OCI-LY7 (cell line): ENCODE measurements around the gene SLC25A41. TPM values are rescaled to one million over a fixed set of nuclear protein-coding genes. Genes with fewer than 3 reads are reported as not detected.

ENCODE experiments used
- BruUV-seq: library from RNA; stranded (reverse); fragments of 400-500 nt; replicated peaks from 2 replicates; lab custom pipeline; 2021; lab: Mats Ljungman, UMichigan
- CTCF ChIA-PET: fragments of 300-600 bp; sonication (Branson Sonifier 250); formaldehyde crosslinking; loops from one replicate; lab custom pipeline; 2022; ENCODE audit warnings: antibody characterized with exemption; ENCODE audit not compliant: unreplicated experiment; lab: Charles Lee
- POLR2A ChIA-PET: fragments of 300-600 bp; sonication (Branson Sonifier 250); formaldehyde crosslinking; loops from one replicate; lab custom pipeline; 2022; ENCODE audit warnings: antibody characterized with exemption; lab: Charles Lee
- DNase-seq: peaks from one replicate; pipeline ENCODE4 v3.0.0-alpha.2; 2015; ENCODE audit warnings: low spot score
- H2AFZ ChIP-seq: fragments of 200-600 bp; sonication (generic), shearing (Covaris generic); 2 replicates; pipeline ENCODE4 v1.6.1; 2014; ENCODE audit warnings: mild to moderate bottlenecking, antibody characterized with exemption, low read length, moderate library complexity
- H3K27ac ChIP-seq: fragments of 200-600 bp; sonication (generic); 2 replicates; pipeline ENCODE4 v1.5.1; 2014; ENCODE audit warnings: mixed run types, low read depth, mild to moderate bottlenecking, moderate library complexity, low read length, inconsistent platforms; ENCODE audit not compliant: poor library complexity, severe bottlenecking
- H3K36me3 ChIP-seq: fragments of 200-600 bp; sonication (generic); 2 replicates; pipeline ENCODE4 v1.6.1; 2014; ENCODE audit warnings: mild to moderate bottlenecking, antibody characterized with exemption, low read length, moderate library complexity, mixed read lengths; ENCODE audit not compliant: insufficient read depth
- H3K4me1 ChIP-seq: fragments of 200-600 bp; sonication (generic); 2 replicates; pipeline ENCODE4 v1.5.1; 2014; ENCODE audit warnings: mild to moderate bottlenecking, low read length; ENCODE audit not compliant: insufficient read depth, poor library complexity, severe bottlenecking
- H3K4me2 ChIP-seq: fragments of 200-600 bp; sonication (generic); 2 replicates; pipeline ENCODE4 v1.6.1; 2014; ENCODE audit warnings: mild to moderate bottlenecking, low read length
- H3K4me3 ChIP-seq: fragments of 200-600 bp; sonication (generic); 2 replicates; pipeline ENCODE4 v1.5.1; 2014; ENCODE audit warnings: mild to moderate bottlenecking, low read depth, low read length; ENCODE audit not compliant: poor library complexity, severe bottlenecking
- H3K79me2 ChIP-seq: fragments of 200-600 bp; sonication (generic); 2 replicates; pipeline ENCODE4 v1.6.1; 2016; ENCODE audit warnings: low read depth, mild to moderate bottlenecking, low read length, moderate library complexity, mixed read lengths; ENCODE audit not compliant: insufficient read depth
- H3K9me2 ChIP-seq: fragments of 200-600 bp; sonication (generic); 2 replicates; pipeline ENCODE4 v1.6.1; 2016; ENCODE audit warnings: mild to moderate bottlenecking, low read length, mixed read lengths; ENCODE audit not compliant: insufficient read depth
- H3K9me3 ChIP-seq: fragments of 200-600 bp; sonication (generic); 2 replicates; pipeline ENCODE4 v1.6.1; 2014; ENCODE audit warnings: mild to moderate bottlenecking, mixed run types, low read length, mixed read lengths
- H4K20me1 ChIP-seq: fragments of 200-600 bp; sonication (generic); 2 replicates; pipeline ENCODE4 v1.6.1; 2014; ENCODE audit warnings: mild to moderate bottlenecking, antibody characterized with exemption, low read length, moderate library complexity, mixed read lengths; ENCODE audit not compliant: insufficient read depth
- EZH2phosphoT487 ChIP-seq: fragments of 200-600 bp; sonication (generic); IDR thresholded peaks from 2 replicates; pipeline ENCODE4 v1.6.1; 2018; ENCODE audit warnings: low read depth, borderline replicate concordance, mild to moderate bottlenecking, mixed run types, antibody characterized with exemption, low read length, moderate library complexity, mixed read lengths
- intact Hi-C: fragments of 100-400 bp; cut with micrococcal nuclease; formaldehyde crosslinking; loops from one replicate; pipeline ENCODE4 v1.10.0; 2022; ENCODE audit not compliant: unreplicated experiment
- total RNA-seq, 2 experiments: library from RNA; depleted of rRNA in 1 of 2; stranded (reverse); fragments of >200 nt in 1 of 2; shearing (Covaris generic) in 1 of 2; gene quantifications; 2 replicates each; pipeline ENCODE4 v1.2.3, GENCODE V29; 2014 to 2022
- TF ChIP-seq, protein P1 (sequence below): fragments of 200-600 bp; sonication (generic); conservative IDR thresholded peaks from 2 replicates; pipeline ENCODE4 v1.5.1; 2014; ENCODE audit warnings: mild to moderate bottlenecking, antibody characterized with exemption, low read length, moderate library complexity, mixed read lengths

The SLC25A41 gene
- total RNA-seq, 2 experiments from 2014 or later: not detected

DNA sequence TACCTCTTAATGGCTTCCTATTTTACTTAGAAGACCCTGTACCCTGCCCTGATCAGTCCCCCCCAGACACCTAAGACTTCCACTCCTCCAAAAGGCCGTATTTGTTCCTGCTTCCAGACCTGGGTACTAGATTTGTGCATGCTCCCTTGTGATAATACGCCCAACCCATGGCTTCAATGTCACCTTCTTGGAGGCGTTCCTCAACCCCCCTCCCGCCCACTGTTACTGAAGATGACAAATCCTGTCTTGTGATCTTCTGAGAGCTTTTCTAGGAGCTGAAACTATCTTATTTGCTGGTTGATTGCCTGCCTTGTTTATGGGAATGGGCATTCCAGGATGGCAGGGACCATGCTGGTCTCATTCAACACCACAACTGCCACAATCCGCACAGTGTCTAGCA is 16.6 kb upstream of the SLC25A41 start:
- POLR2A ChIA-PET: no interaction called here
- H3K36me3 ChIP-seq: peaks cover 77% of the 10 kb centered on the region
- no peak for TF ChIP-seq EZH2phosphoT487
- TF ChIP-seq, protein P1, sequence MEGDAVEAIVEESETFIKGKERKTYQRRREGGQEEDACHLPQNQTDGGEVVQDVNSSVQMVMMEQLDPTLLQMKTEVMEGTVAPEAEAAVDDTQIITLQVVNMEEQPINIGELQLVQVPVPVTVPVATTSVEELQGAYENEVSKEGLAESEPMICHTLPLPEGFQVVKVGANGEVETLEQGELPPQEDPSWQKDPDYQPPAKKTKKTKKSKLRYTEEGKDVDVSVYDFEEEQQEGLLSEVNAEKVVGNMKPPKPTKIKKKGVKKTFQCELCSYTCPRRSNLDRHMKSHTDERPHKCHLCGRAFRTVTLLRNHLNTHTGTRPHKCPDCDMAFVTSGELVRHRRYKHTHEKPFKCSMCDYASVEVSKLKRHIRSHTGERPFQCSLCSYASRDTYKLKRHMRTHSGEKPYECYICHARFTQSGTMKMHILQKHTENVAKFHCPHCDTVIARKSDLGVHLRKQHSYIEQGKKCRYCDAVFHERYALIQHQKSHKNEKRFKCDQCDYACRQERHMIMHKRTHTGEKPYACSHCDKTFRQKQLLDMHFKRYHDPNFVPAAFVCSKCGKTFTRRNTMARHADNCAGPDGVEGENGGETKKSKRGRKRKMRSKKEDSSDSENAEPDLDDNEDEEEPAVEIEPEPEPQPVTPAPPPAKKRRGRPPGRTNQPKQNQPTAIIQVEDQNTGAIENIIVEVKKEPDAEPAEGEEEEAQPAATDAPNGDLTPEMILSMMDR: no peak
- H3K9me3 ChIP-seq: peaks cover 23% of the 10 kb centered on the region
- intact Hi-C loops: no loop called here
- H3K27ac ChIP-seq: no peak overlapping the region
- BruUV-seq: no TSS peak
- H3K4me1 ChIP-seq: no peaks in the 10 kb centered on the region
- H3K9me2 ChIP-seq: no peaks in the 10 kb centered on the region
- H4K20me1 ChIP-seq: no peaks in the 10 kb centered on the region
- H3K4me2 ChIP-seq: no peak overlapping the region
- CTCF ChIA-PET: no interaction called here
- no peak overlapping the region for H3K4me3 ChIP-seq
- H3K79me2 ChIP-seq: no peaks in the 10 kb centered on the region
- no peak for DNase-seq
- H2AFZ ChIP-seq: no peak overlapping the region

GRCh38 chr19:6448045-6448444 is 14.5 kb upstream of the SLC25A41 start:
- intact Hi-C loops: no loop called here
- no peak overlapping the region for H3K4me3 ChIP-seq
- H3K4me1 ChIP-seq: no peaks in the 10 kb centered on the region
- ChIA-PET POLR2A (no interaction called here), CTCF (no interaction called here)
- H2AFZ ChIP-seq: no peak overlapping the region
- H4K20me1 ChIP-seq: no peaks in the 10 kb centered on the region
- H3K79me2 ChIP-seq: no peaks in the 10 kb centered on the region
- no peak overlapping the region for H3K27ac ChIP-seq
- H3K9me2 ChIP-seq: no peaks in the 10 kb centered on the region
- BruUV-seq: no TSS peak
- DNase-seq: no peak
- H3K36me3 ChIP-seq: peaks cover 61% of the 10 kb centered on the region
- H3K9me3 ChIP-seq: 0 out of 2 replicates have a peak, but pooled peaks cover 2% of the 10 kb centered on the region
- TF ChIP-seq, protein P1: no peak
- TF ChIP-seq EZH2phosphoT487: no peak
- H3K4me2 ChIP-seq: no peak overlapping the region

DNA sequence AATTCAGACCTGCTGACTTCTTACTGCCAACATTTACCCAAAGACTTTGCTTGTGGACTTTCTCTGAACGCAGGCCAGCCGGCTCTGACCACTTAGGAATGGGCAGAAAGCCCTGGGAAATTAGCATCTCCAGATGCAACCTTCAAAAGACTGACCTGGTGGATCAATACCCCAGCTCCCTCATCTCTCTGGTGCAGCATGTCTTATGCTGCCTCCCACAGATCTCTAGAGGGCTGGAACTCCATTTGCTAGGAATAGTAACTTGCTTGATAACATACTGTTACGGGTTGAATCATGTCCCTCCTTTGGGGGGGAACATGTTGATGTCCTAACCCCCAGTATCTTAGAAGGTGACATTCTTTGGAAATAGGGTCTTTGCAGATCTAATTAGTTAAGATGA is 12.9 kb upstream of the SLC25A41 start:
- no peak for DNase-seq
- Histone ChIP-seq H3K4me1 (no peaks in the 10 kb centered on the region), H3K4me3 (no peak overlapping the region), H3K4me2 (no peak overlapping the region), H2AFZ (no peak overlapping the region), H3K9me2 (no peaks in the 10 kb centered on the region), H3K36me3 (peaks cover 53% of the 10 kb centered on the region), H3K27ac (no peak overlapping the region), H3K79me2 (no peaks in the 10 kb centered on the region), H3K9me3 (no peaks in the 10 kb centered on the region), H4K20me1 (no peaks in the 10 kb centered on the region)
- intact Hi-C loops: no loop called here
- no TSS peak for BruUV-seq
- ChIA-PET CTCF (no interaction called here), POLR2A (no interaction called here)
- TF ChIP-seq EZH2phosphoT487: no peak
- TF ChIP-seq, protein P1: no peak
